Measurements from ENCODE around the gene SPEF2.

DNA sequence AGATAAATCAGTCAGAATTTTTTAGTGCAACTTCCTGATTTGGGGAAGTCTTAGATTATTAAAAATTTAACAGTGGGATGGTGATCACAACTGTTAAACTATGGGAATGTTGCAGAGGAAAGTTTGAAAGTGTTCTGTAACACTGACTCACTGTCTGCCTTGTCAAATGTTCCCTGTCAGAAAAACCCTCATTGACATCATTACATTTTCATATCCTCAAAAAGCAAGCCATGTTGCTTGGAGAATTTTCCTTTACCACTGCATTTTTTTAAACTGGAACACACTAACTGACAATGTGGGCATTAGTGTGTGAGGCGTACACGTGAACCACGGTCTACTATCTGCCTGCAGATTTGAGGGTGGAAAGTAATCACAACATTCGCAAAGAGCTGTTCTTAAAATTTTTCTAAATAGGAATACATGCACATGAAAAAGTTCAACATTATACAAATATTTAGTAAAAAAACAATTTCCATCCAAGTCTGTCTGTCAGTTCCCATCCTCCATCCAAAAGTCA lies 210.5 kb downstream of the SPEF2 start:
- TF ChIP-seq, protein P1, sequence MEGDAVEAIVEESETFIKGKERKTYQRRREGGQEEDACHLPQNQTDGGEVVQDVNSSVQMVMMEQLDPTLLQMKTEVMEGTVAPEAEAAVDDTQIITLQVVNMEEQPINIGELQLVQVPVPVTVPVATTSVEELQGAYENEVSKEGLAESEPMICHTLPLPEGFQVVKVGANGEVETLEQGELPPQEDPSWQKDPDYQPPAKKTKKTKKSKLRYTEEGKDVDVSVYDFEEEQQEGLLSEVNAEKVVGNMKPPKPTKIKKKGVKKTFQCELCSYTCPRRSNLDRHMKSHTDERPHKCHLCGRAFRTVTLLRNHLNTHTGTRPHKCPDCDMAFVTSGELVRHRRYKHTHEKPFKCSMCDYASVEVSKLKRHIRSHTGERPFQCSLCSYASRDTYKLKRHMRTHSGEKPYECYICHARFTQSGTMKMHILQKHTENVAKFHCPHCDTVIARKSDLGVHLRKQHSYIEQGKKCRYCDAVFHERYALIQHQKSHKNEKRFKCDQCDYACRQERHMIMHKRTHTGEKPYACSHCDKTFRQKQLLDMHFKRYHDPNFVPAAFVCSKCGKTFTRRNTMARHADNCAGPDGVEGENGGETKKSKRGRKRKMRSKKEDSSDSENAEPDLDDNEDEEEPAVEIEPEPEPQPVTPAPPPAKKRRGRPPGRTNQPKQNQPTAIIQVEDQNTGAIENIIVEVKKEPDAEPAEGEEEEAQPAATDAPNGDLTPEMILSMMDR (IDR thresholded peaks at IDR 0.05) = no peak
- no peak for TF ChIP-seq EZH2 (IDR thresholded peaks at IDR 0.05; ENCODE audit: borderline replicate concordance, insufficient read depth, low read depth, low read length, poor library complexity, severe bottlenecking)
